Amygdala (tissue), 56 donors: ENCODE results near the gene PAX2.
"Not testable (repeated sequence)": the region's sequence is repeated elsewhere in the genome, so short reads cannot be mapped to it uniquely, and the experiment has no call there.

ENCODE experiments used
- DNase-seq, 56 donors: peaks; one replicate each; lab custom pipeline; 2025; lab: John Stamatoyannopoulos, UW

PAX2 gene

DNA sequence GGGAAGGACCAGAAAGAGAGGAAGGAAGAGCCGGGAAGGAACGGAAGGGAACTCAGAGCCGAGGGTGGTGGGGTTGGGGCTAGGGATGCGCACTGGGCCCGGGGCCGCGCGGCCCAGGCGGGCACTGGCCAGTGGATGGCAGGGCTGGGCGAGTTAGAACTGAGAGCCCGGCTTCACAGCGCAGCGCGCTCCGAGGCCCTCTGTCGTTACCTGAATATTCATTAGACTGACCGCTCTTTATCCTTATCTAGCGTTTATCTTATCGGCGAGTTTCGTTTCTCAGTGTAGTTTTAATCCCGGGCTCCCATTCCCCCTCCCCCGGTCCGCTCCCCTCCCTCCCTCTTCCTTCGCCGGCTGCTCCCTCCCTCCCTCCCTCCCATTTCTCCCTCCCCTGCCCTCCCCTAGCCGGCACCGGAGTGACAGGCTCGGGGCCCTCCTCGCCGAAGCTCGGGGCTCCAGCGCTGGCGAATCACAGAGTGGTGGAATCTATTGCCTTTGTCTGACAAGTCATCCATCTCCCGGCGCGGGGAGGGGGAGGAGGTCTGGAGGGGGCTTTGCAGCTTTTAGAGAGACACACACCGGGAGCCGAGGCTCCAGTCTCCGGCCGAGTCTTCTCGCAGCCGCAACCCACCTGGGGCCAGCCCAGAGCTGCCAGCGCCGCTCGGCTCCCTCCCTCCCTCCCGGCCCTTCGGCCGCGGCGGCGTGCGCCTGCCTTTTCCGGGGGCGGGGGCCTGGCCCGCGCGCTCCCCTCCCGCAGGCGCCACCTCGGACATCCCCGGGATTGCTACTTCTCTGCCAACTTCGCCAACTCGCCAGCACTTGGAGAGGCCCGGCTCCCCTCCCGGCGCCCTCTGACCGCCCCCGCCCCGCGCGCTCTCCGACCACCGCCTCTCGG lies at the start of gene PAX2:
Gene PAX2 (plus strand): TSS at position 596 of the 895 bp plus-strand sequence. CDS start 679 bp downstream, outside the sequence.
- DNase-seq = no peak

DNA sequence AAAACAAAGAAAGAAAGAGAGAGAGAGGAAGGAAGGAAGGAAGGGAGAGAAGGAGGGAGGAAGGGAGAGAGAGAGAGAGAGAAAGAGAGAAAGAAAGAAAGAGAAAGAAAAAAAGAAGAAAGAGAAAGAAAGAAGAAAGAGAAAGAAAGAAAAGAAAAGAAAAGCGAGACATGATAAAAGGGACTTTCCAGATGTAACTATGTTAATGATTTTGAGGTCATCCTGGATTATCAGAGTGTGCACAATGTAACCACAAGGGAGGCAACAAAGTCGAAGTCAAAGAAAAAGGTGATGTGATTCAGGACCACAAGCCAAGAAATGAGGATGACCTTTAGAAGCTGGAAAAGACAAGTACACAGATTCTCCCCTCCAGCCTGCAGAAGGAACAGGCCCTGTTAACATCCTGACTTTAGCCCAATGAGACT lies 48.9 kb upstream of the PAX2 start:
- no peak for DNase-seq

DNA sequence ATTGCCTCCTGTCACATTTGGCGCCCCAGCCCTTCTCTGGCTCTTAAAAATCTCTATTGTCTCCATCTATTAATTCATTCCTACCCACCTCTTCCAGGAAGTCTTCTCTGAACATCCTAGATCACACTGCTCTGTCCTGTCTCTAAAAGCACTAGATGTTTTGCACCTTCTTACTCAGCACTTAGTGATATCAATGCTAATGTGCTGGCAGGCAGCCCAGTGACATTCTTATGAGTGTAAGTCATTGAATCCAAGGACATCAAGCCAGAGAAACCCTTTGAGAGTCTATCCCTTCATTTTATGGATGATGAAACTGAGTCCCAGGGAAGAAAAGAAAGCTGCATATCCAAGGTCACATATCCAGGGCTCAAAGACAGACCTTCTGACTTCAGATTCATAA lies 48.3 kb upstream of the PAX2 start:
- no peak for DNase-seq

DNA sequence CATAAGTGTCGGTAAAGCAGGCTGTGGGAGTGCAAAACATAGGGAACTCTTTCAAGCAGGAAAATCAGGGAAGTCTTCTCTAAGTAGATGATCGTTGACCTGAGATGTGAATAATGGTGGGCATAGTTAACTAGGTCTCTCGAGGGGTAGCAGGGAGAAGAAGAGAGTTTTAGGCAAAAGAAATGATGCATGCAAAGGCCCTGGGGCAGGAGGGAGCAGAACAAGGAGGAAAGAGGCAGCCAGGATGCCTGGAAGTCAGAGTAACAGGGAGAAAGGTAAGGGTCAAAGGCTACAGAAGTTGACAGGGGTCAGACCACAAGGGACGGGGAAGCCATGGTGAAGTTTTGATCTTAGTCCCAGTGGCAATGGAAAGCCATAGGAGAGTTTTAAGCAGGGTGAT lies 47.8 kb upstream of the PAX2 start:
- no peak for DNase-seq

DNA sequence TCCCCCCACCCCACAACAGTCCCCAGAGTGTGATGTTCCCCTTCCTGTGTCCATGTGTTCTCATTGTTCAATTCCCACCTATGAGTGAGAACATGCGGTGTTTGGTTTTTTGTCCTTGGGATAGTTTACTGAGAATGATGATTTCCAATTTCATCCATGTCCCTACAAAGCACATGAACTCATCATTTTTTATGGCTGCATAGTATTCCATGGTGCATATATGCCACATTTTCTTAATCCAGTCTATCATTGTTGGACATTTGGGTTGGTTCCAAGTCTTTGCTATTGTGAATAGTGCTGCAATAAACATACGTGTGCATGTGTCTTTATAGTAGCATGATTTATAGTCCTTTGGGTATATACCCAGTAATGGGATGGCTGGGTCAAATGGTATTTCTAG lies 43.7 kb upstream of the PAX2 start:
- not testable (repeated sequence) for DNase-seq

DNA sequence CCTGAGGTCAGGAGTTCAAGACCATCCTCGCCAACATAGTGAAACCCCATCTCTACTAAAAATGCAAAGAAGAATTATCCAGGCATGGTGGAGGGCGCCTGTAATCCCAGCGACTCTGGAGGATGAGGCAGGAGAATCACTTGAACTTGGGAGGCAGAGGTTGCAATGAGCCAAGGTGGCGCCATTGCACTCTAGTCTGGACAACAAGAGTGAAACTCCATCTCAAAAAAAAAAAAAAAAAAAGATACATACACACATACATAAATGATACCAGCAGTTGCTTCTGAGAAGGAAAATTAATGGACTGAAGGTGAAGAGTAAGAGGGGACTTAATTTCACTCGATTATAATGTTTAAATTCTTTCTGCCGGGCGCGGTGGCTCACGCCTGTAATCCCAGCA lies 40.2 kb upstream of the PAX2 start:
- no peak for DNase-seq

DNA sequence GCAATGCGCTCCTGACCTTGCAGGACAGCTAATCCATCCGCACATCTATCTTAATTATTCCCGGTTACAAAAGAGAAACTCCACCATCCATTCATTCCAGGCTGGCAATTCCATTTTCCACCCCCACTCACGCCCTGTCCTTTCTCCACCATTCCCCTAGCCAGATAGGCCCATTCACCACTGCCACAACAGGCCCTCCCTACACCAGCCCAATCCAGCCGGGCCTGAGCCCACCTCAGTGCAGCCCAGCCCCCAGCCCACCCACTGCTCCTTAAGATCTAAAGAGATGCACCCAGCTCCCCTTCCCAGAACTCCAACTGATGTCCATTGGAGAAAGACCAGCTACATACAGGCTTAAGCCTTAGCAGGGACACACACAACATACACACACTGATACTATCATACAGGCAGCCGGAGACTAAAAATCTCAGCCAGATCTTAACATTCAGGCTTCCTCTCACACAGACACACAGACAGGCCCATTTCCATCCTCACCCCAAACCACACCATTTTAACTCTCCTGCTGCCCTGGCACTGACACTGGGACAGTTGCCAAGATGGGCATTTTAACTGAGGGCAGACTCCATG lies 38.0 kb upstream of the PAX2 start:
- no peak for DNase-seq

DNA sequence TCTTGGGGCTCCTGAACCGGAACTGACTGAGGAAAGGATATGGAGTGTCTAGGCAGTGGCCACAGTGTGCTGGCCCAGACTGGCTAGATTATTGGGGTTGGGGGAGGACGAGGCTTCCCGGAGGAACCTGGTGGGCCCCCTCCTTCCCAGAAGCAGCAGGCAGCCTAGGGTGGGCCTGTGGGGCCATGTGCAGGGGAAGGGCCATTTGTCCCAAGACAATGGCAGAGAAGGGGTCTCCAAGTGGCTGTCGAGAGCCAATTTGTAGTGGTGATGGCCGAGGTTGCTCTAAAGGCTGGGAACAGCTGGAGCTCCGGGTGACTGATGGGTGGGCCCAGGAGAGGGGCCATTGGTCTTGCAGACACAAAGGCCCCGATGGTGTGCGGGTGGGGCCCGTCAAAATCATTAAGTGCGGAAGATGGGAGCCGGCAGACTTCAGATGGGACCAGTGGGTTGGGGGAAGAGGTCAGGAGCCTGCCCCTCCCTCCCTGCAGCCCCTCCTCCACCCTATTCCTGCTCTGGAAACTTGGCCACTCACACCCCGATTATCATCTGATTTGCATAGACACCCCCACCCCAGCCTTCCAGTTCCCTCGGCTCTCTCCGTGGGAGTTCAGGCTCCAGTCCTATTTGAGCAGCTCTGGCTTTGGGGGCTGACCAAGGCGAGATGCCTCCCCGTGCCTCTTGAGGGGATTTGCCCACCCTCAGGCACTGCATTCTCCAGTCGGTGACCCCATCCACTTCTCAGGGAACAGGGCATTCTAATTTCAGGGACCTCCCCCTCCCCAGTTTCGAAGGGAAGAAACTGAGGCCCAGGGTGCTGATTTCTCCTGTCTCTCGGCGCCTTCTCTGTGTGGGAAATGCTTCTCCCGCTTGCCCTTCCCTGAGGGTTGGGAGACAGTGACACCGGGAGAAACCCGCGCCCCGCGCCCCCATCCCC lies 36.0 kb upstream of the PAX2 start:
- no peak for DNase-seq

DNA sequence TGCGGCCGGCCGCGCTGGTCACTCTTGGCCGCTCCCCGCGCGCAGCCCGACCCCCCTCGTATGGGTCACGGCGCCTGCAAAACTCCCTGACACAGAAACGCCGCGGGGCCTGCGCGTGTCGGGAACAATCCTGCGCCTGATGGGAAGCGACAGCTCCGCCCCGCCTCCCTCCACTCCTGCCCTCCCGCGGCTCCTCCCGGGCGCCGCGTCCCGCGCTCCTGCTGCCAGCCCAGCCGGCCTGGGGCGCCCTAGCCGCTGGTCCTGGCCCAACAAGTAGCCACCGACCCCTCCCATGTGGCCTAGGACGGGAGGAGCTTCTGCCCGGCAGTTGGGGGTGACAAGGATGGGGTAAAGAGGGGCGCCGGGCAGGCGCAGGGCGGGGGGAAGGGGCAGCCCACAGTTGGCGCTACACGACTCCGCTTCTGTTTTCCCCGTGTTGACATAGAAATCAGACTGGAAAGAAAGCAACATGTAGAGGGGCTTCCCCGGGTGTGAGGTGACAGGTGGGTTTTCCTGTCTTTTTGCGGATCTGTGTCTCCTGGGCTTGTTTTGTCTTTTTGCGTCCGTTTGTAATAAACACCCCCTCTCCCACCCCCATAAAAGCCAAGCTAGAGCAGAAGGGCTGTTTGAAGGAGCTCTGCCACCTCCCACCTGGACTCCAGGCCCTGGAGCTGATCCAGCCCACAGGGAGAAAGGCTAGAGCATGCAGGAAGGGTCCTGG lies 35.1 kb upstream of the PAX2 start:
- peak in 4 of 56 donors; percentile 8 to 18 (median 9) for DNase-seq

DNA sequence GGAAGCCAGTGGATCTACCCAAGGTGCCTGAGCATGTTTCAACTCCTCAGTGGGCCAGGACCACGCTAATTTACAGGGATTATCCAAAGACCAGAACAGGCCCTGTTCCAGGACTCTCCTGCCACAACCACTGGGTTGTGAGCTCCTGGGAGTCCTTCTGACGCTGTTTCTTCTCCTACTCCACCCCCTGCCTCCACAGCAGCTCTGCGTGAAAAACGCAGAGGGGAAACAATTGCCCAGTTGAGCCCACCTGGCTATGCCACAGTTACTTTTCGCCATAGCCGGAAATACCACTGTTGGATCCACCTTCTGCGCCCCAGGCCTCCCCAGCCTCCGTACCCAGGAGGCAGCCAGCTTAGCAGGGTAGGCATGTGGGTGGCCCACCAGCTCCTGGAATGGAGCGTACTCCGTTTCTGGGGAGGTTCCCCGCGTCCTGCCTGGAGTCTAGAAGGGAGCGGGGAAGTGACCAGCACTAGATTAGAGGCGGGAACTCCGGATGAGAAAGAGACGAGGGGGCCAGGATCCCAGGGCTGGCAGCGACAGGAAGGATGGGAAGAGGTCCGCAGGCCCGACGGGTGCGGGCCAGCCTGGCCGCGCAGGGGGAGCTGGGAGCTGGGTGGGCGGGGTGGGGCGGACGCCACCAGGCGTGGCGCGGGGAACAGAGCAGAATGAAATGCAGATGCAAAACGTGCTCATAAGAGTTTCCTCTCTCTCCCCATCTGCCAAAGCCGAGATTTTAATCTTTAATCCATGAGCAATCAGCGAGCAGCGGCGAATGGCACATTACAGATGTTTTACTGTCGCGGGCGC lies 32.1 kb upstream of the PAX2 start:
- DNase-seq = no peak

DNA sequence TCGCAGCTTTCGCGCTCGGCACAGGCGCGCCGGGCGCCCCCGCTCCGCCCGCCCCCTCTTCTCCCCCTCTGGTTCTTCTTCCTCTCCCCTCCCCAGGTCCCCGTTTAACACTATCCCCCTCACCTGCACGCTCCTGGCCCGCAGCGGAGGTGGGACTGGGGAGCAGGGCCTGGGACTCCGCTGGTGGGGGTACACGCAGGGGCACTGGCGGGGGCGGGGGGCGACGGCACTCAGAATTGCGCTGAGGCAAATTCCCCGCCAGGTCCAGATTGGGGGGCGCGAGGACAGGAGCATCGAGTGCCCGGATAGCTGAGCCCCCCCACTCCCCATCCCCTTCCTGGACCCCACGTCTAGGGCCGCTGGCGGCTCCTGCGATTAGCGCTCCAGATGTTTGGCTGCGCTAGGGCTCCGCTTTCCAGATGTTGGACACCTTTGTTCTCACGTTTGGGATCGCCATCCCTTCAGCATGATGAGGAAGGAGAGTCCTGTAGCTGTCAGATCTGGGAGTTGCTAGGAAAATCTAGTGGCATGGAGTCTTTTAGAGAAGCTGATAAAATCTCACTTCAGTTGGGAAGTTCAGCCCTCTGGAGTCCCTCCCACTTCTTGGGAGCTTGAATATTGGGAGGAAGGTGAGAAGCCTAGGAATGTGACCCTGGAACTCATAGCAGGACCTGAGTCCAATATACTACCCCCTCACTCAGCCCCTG lies 31.4 kb upstream of the PAX2 start:
- DNase-seq = no peak

DNA sequence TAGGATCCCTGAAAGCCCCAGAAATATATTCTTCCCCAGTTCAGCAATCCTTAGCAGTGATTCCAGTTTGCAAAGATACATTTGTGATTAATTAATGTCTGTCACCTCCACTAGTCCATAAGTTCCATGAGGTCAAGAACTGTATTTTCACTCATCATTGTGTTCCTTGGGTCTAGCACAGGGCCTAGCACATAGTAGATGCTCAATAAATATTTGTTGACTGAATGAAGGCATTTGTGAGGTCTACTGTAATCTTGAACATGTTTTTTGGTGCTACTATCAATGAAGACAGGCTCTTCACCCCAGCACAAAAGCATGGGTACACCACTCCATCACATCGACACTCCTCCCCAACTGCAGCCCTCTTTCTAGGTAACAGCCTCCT lies 30.8 kb upstream of the PAX2 start:
- DNase-seq = no peak

DNA sequence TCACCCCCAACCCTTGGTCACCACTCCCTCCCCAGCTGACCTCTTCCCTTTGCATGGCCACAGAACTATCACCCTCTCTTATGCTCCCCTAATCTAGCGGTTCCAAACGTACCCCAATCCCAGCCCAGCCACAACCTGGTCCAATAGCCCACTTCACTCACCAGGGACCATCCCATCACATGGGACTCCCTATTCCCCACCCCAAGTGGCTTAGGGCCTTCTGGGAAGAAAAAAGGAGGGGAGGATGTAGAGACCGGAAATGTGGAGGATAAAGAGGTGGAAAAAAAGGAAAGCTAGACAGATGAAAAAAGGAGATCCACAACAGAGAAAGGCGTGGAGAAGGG lies 30.3 kb upstream of the PAX2 start:
- no peak for DNase-seq

DNA sequence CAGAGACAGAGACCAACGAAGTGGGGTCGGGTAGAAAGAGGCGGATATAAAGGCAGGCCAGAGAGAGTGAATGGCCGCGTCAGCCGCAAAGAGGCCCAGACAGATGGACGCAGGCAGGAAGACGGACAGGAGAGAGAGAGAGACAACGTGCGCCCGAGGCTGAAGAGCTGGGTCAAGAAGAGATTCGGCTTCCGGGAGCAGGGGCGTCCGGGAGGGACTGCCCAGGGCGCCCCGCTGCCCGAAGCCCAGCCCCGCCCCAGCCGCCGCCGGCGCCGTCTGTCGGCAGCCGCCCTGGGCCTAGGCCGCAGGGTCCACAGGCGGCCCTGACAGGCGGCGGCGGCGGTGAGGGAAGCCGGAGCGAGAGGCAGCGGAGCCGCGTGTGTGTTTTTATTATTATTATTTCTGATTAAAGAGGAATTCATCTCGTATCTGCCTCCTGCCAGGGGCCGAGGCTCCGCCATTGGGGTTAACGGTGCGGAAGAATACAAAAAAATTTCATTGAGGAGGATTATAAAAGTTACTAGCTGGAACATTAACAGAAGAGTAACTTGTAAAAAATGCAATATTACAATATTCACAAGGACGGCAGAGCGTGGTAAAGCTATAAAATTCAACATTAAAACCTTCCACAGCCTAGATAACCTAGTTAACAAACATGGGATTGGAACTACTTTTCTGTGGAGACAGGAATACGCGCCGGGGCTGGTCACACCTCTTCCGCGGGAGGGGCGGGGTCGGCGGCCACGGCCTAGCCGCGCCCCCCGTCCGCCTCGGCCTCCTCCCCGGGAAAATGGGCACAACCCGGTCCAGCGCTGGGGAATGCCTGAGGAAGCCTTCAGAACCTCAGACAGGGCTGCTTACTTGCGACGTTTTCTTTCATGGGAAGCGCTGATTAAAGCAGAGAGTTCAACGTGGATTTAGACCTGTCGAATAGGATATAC lies 29.7 kb upstream of the PAX2 start:
- DNase-seq = no peak

DNA sequence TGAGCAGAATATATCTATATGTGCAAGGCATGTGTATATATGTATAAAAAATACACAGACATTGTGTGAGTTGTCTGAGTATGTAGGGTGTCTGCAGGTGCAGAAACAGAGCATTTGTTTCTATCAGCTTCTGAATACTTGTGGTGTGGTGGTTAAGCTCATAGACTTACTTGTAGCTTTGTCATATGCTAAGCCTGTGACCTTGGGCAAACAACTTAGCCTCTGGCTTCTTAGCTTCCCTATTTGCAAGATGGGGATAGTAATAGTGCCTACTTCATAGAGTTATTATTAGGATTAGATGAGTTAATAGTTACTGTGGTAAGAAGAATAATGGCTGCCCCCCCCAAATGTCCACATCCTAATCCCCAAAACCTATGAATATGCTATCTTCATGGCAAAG lies 28.2 kb upstream of the PAX2 start:
- DNase-seq = no peak

DNA sequence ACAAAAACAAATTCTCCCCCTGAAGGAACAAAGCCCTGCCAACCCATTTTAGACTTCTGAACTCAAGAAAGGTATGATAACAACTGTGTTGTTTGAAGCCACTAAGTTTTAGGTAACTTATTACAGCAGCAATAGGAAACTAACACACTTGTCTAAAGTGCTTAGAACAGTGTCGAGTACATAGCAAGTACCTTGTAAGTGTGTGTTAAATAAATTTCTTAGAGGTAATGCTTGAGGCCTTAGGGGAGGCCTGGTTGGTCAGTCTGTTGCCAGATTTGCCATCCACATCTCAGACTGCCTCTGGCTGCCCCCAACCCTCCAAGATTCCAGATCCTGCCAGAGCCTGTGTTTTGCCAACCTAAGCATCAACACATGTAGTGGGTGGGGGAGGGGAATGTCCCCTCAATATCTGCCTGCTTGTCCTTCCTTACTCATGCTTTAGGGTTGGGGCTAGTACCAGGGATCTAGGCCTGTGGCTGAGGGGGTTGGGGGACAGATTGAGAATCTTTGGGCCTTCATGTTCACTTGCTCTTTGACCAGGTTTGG lies 27.1 kb upstream of the PAX2 start:
- DNase-seq = no peak

DNA sequence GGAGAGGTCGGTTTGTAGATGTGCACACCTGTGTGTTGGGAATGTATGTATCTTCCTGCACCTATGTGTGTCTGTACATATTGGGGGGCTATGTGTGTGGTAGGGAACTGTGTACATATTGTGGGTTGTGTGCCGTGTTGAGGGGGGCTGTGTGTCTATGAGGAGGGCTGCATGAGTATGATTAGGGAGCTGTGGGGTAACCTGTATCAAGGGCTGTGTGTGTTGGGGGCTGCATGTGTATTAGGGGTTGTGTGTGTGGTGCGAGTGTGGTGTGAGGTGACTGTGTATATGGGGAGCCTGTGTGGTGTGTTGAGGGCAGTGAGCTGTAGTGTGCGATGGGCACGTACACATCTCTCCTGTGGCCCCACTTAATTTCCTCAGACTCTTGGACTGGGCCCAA lies 22.2 kb upstream of the PAX2 start:
- DNase-seq = no peak
